Duodenal mucosa (tissue), 2 donors: Measurements from ENCODE around the gene PLK1.
"Not testable (repeated sequence)": the region's sequence is repeated elsewhere in the genome, so short reads cannot be mapped to it uniquely, and the experiment has no call there.

Experiments
- H3K27ac ChIP-seq: one replicate; pipeline ENCODE4 v1.7.0; 2013; ENCODE audit warnings: low read depth, low read length
- H3K27me3 ChIP-seq, 2 donors: one replicate each; pipeline ENCODE4 v1.7.0; 2013; ENCODE audit warnings: low read length in 2 of 2, control low read depth in 1 of 2; ENCODE audit not compliant: insufficient read depth in 2 of 2, control insufficient read depth in 1 of 2
- H3K36me3 ChIP-seq, 2 donors: one replicate each; pipeline ENCODE4 v1.7.0; 2013; ENCODE audit warnings: low read length in 2 of 2, control low read depth in 1 of 2; ENCODE audit not compliant: insufficient read depth in 2 of 2, control insufficient read depth in 1 of 2
- H3K4me1 ChIP-seq, 2 donors: one replicate each; pipeline ENCODE4 v1.7.0; 2013; ENCODE audit warnings: low read length in 2 of 2, control low read depth in 1 of 2; ENCODE audit not compliant: insufficient read depth in 2 of 2, control insufficient read depth in 1 of 2
- H3K4me3 ChIP-seq, 2 donors: one replicate each; pipeline ENCODE4 v1.7.0; 2013; ENCODE audit warnings: low read length in 2 of 2, low read depth in 1 of 2
- H3K9ac ChIP-seq, 2 donors: one replicate each; pipeline ENCODE4 v1.7.0; 2013; ENCODE audit warnings: low read length in 2 of 2, low read depth in 1 of 2
- H3K9me3 ChIP-seq, 2 donors: one replicate each; pipeline ENCODE4 v1.7.0; 2013; ENCODE audit warnings: low read length in 2 of 2, control low read depth in 1 of 2; ENCODE audit not compliant: control insufficient read depth in 1 of 2

PLK1 gene

GRCh38 chr16:23706439-23706838, 27.8 kb downstream of the PLK1 start:
- peaks cover 5 to 64% of the 10 kb centered on the region in 2 donors for H3K36me3 ChIP-seq
- no peaks in the 10 kb centered on the region for H3K27me3 ChIP-seq
- peaks cover 3% of the 10 kb centered on the region in 2 donors for H3K9me3 ChIP-seq
- H3K4me1 ChIP-seq, result peaks cover 0 to under 1% of the 10 kb centered on the region in 2 donors
- H3K4me3 ChIP-seq, result no peak overlapping the region
- no peak overlapping the region for H3K27ac ChIP-seq
- no peak overlapping the region for H3K9ac ChIP-seq

- Histone ChIP-seq H3K4me1 (peaks cover 0 to 4% of the 10 kb centered on the region in 2 donors), H3K9ac (no peak overlapping the region), H3K27me3 (no peaks in the 10 kb centered on the region), H3K36me3 (peaks cover 5 to 51% of the 10 kb centered on the region in 2 donors), H3K27ac (no peak overlapping the region), H3K9me3 (peaks cover 3% of the 10 kb centered on the region in 2 donors), H3K4me3 (no peak overlapping the region)
These were observed 30.8 kb downstream of the PLK1 start for GRCh38 chr16:23709536-23709935.

GRCh38 chr16:23710008-23710407, 31.3 kb downstream of the PLK1 start:
- H3K9ac ChIP-seq, result no peak overlapping the region
- no peak overlapping the region for H3K4me3 ChIP-seq
- no peaks in the 10 kb centered on the region for H3K27me3 ChIP-seq
- H3K27ac ChIP-seq, result no peak overlapping the region
- H3K9me3 ChIP-seq, result peaks cover 3% of the 10 kb centered on the region in 2 donors
- H3K4me1 ChIP-seq, result peaks cover 0 to 4% of the 10 kb centered on the region in 2 donors
- H3K36me3 ChIP-seq, result peaks cover 5 to 46% of the 10 kb centered on the region in 2 donors

GRCh38 chr16:23710504-23710903, 31.8 kb downstream of the PLK1 start:
- no peak overlapping the region for H3K27ac ChIP-seq
- H3K4me3 ChIP-seq, result no peak overlapping the region
- H3K27me3 ChIP-seq, result no peaks in the 10 kb centered on the region
- peaks cover 3% of the 10 kb centered on the region in 2 donors for H3K9me3 ChIP-seq
- peaks cover 0 to 4% of the 10 kb centered on the region in 2 donors for H3K4me1 ChIP-seq
- H3K36me3 ChIP-seq, result peaks cover 5 to 42% of the 10 kb centered on the region in 2 donors
- H3K9ac ChIP-seq, result no peak overlapping the region

- Histone ChIP-seq H3K9me3 (peaks cover 3% of the 10 kb centered on the region in 2 donors), H3K27me3 (no peaks in the 10 kb centered on the region), H3K9ac (peak overlapping the region in 1 of 2 donors; percentile 64), H3K27ac (peak overlapping the region; percentile 30), H3K4me1 (peaks cover 0 to 4% of the 10 kb centered on the region in 2 donors), H3K36me3 (peaks cover 4 to 33% of the 10 kb centered on the region in 2 donors), H3K4me3 (peak overlapping the region; percentile 61 to 67)
These were observed 33.1 kb downstream of the PLK1 start for GRCh38 chr16:23711785-23712184.

GRCh38 chr16:23712976-23713375, 34.3 kb downstream of the PLK1 start, which contains the start of gene ERN2:
ERN2 (minus strand) TSS chr16:23713222; CDS start chr16:23713187, 35 bp downstream.
- H3K36me3 ChIP-seq, result peaks cover 0 to 21% of the 10 kb centered on the region in 2 donors
- peaks cover 0 to 4% of the 10 kb centered on the region in 2 donors for H3K4me1 ChIP-seq
- peak within 1 kb of the TSS; percentile 61 to 67 for H3K4me3 ChIP-seq
- no peaks in the 10 kb centered on the region for H3K27me3 ChIP-seq
- peaks cover 3% of the 10 kb centered on the region in 2 donors for H3K9me3 ChIP-seq
- H3K27ac ChIP-seq, result peak within 1 kb of the TSS; percentile 30
- peak within 1 kb of the TSS; percentile 43 to 64 for H3K9ac ChIP-seq

GRCh38 chr16:23716484-23716883, 37.8 kb downstream of the PLK1 start:
- H3K4me3 ChIP-seq, result no peak overlapping the region

GRCh38 chr16:23722613-23723240, 44.0 kb downstream of the PLK1 start:
- not testable (repeated sequence) for H3K27me3 ChIP-seq, H3K9me3 ChIP-seq, H3K27ac ChIP-seq, H3K4me3 ChIP-seq, H3K4me1 ChIP-seq, H3K9ac ChIP-seq, H3K36me3 ChIP-seq

More at GRCh38 chr16:23716484-23716883, 37.8 kb downstream of the PLK1 start:
- Histone ChIP-seq H3K4me1 (peaks cover 0 to 3% of the 10 kb centered on the region in 2 donors), H3K9ac (no peak overlapping the region), H3K27me3 (peaks cover 0 to 4% of the 10 kb centered on the region in 2 donors), H3K27ac (no peak overlapping the region), H3K9me3 (no peaks in the 10 kb centered on the region), H3K36me3 (no peaks in the 10 kb centered on the region)

GRCh38 chr16:23724096-23724784, 45.6 kb downstream of the PLK1 start:
- Histone ChIP-seq H3K9me3 (no peaks in the 10 kb centered on the region), H3K9ac (no peak overlapping the region), H3K36me3 (no peaks in the 10 kb centered on the region), H3K4me3 (no peak overlapping the region), H3K4me1 (no peaks in the 10 kb centered on the region), H3K27me3 (no peaks in the 10 kb centered on the region), H3K27ac (no peak overlapping the region)

GRCh38 chr16:23724785-23725131, 46.1 kb downstream of the PLK1 start:
- no peak overlapping the region for H3K9ac ChIP-seq
- H3K4me1 ChIP-seq, result peaks cover 4 to 5% of the 10 kb centered on the region in 2 donors
- no peaks in the 10 kb centered on the region for H3K27me3 ChIP-seq
- no peaks in the 10 kb centered on the region for H3K36me3 ChIP-seq
- H3K4me3 ChIP-seq, result no peak overlapping the region
- H3K27ac ChIP-seq, result no peak overlapping the region
- no peaks in the 10 kb centered on the region for H3K9me3 ChIP-seq
